SK-N-SH treated with all-trans-retinoic acid at 6 μM for 48 hours (cell line): ENCODE results near the gene SYNRG.
"Not testable (repeated sequence)": the region's sequence is repeated elsewhere in the genome, so short reads cannot be mapped to it uniquely, and the experiment has no call there.

Source experiments
- ATAC-seq: fragments of 200-7000 bp; cut with Tn5 transposase; 3 replicates; pipeline ENCODE4 v1.9.1; 2020; ENCODE audit warnings: mild to moderate bottlenecking, moderate library complexity
- ARNTL ChIP-seq: fragments of 450-650 bp; formaldehyde crosslinking; IDR thresholded peaks from 2 replicates; pipeline ENCODE4 v1.5.0; 2020; ENCODE audit warnings: low read depth, mild to moderate bottlenecking, moderate library complexity, borderline replicate concordance
- BACH2 ChIP-seq: fragments of 250-450 bp; sonication (Bioruptor Pico); IDR thresholded peaks from 2 replicates; pipeline ENCODE4 v1.9.0; 2021; ENCODE audit warnings: mild to moderate bottlenecking, borderline replicate concordance
- CREB5 ChIP-seq: fragments of 250-450 bp; sonication (Bioruptor Pico); IDR thresholded peaks from 2 replicates; pipeline ENCODE4 v1.5.1; 2020; ENCODE audit warnings: low read depth, mild to moderate bottlenecking, moderate library complexity
- CSDC2 ChIP-seq: fragments of 250-450 bp; sonication (Bioruptor Pico); IDR thresholded peaks from 2 replicates; pipeline ENCODE4 v1.5.0; 2020; ENCODE audit warnings: mild to moderate bottlenecking, moderate library complexity
- CSRNP3 ChIP-seq: fragments of 250-450 bp; sonication (Bioruptor Pico); IDR thresholded peaks from 2 replicates; pipeline ENCODE4 v1.5.1; 2021; ENCODE audit warnings: mild to moderate bottlenecking, moderate library complexity
- ESRRG ChIP-seq: fragments of 250-450 bp; sonication (Bioruptor Pico); IDR thresholded peaks from 2 replicates; pipeline ENCODE4 v1.6.1; 2021; ENCODE audit warnings: mild to moderate bottlenecking
- GLIS3 ChIP-seq: fragments of 250-450 bp; sonication (Bioruptor Pico); IDR thresholded peaks from 2 replicates; pipeline ENCODE4 v1.5.0; 2020; ENCODE audit warnings: mild to moderate bottlenecking, moderate library complexity
- ISL1 ChIP-seq: fragments of 250-450 bp; sonication (Bioruptor Pico); IDR thresholded peaks from 2 replicates; pipeline ENCODE4 v2.1.2; 2022; ENCODE audit warnings: mild to moderate bottlenecking, moderate library complexity
- OSR1 ChIP-seq: fragments of 250-450 bp; sonication (Bioruptor Pico); IDR thresholded peaks from 2 replicates; pipeline ENCODE4 v1.8.0; 2022; ENCODE audit warnings: moderate library complexity, mild to moderate bottlenecking, inconsistent platforms
- PATZ1 ChIP-seq: fragments of 250-450 bp; sonication (Bioruptor Pico); IDR thresholded peaks from 2 replicates; pipeline ENCODE4 v1.8.0; 2020; ENCODE audit warnings: mild to moderate bottlenecking, moderate library complexity, borderline replicate concordance
- POU6F1 ChIP-seq: fragments of 250-450 bp; sonication (Bioruptor Pico); IDR thresholded peaks from 2 replicates; pipeline ENCODE4 v1.8.0; 2021; ENCODE audit warnings: low read depth, mild to moderate bottlenecking, moderate library complexity, borderline replicate concordance
- PPARA ChIP-seq: fragments of 250-450 bp; sonication (Bioruptor Pico); IDR thresholded peaks from 2 replicates; pipeline ENCODE4 v1.5.0; 2020; ENCODE audit warnings: mild to moderate bottlenecking, borderline replicate concordance
- RARB ChIP-seq: fragments of 250-450 bp; sonication (Bioruptor Pico); IDR thresholded peaks from 2 replicates; pipeline ENCODE4 v1.8.0; 2021; ENCODE audit warnings: mild to moderate bottlenecking, moderate library complexity
- SNAI2 ChIP-seq: fragments of 250-450 bp; sonication (Bioruptor Pico); IDR thresholded peaks from 2 replicates; pipeline ENCODE4 v1.5.0; 2020; ENCODE audit warnings: mild to moderate bottlenecking, moderate library complexity
- TCF4 ChIP-seq: fragments of 250-450 bp; sonication (Bioruptor Pico); IDR thresholded peaks from 2 replicates; pipeline ENCODE4 v1.8.0; 2021; ENCODE audit warnings: mild to moderate bottlenecking, moderate library complexity, borderline replicate concordance
- TOX ChIP-seq: fragments of 250-450 bp; sonication (Bioruptor Pico); IDR thresholded peaks from 2 replicates; pipeline ENCODE4 v1.8.0; 2021; ENCODE audit warnings: mild to moderate bottlenecking, moderate library complexity, borderline replicate concordance
- ZC3H10 ChIP-seq: fragments of 250-450 bp; sonication (Bioruptor Pico); IDR thresholded peaks from 2 replicates; pipeline ENCODE4 v1.5.1; 2021; ENCODE audit warnings: mild to moderate bottlenecking, moderate library complexity
- ZFP3 ChIP-seq: fragments of 250-450 bp; sonication (Bioruptor Pico); IDR thresholded peaks from 2 replicates; pipeline ENCODE4 v1.5.0; 2020; ENCODE audit warnings: mild to moderate bottlenecking, moderate library complexity
- ZFP30 ChIP-seq: fragments of 450-650 bp; formaldehyde crosslinking; IDR thresholded peaks from 2 replicates; pipeline ENCODE4 v1.5.0; 2022; ENCODE audit warnings: mild to moderate bottlenecking, moderate library complexity
- ZNF565 ChIP-seq: fragments of 450-650 bp; formaldehyde crosslinking; conservative IDR thresholded peaks from 2 replicates; pipeline ENCODE4 v1.5.0; 2020; ENCODE audit warnings: low read depth, mild to moderate bottlenecking, moderate library complexity
- ZNF70 ChIP-seq: fragments of 450-650 bp; formaldehyde crosslinking; IDR thresholded peaks from 2 replicates; pipeline ENCODE4 v1.5.0; 2020; ENCODE audit warnings: mild to moderate bottlenecking, moderate library complexity
- ZNF8 ChIP-seq: fragments of 450-650 bp; formaldehyde crosslinking; IDR thresholded peaks from 2 replicates; pipeline ENCODE4 v1.5.0; 2020; ENCODE audit warnings: mild to moderate bottlenecking, moderate library complexity

The SYNRG gene

GRCh38 chr17:37517881-37518280, 91.3 kb downstream of the SYNRG start:
- ATAC-seq = no peak
- no peak for TF ChIP-seq ZC3H10

GRCh38 chr17:37516127-37516571, 93.1 kb downstream of the SYNRG start:
- TF ChIP-seq ZNF70 (no peak), ISL1 (CRISPR knock-in tag) (peak; percentile 40; the same call in 1 of the 2 replicates), ZFP3 (CRISPR knock-in tag) (no peak), ZFP30 (CRISPR knock-in tag) (no peak), ZNF565 (CRISPR knock-in tag) (no peak)
- ATAC-seq = peak; percentile 62

- no peak for TF ChIP-seq ISL1 (CRISPR knock-in tag)
- TF ChIP-seq POU6F1 = no peak
- no peak for TF ChIP-seq TOX (CRISPR knock-in tag)
- no peak for TF ChIP-seq SNAI2 (CRISPR knock-in tag)
- TF ChIP-seq GLIS3 = no peak
- TF ChIP-seq ZFP30 (CRISPR knock-in tag) = no peak
- TF ChIP-seq TCF4 = no peak
- no peak for ATAC-seq
Observed at GRCh38 chr17:37513711-37514110, 95.5 kb downstream of the SYNRG start.

GRCh38 chr17:37512442-37513068, 96.7 kb downstream of the SYNRG start:
- no peak for TF ChIP-seq RARB (CRISPR knock-in tag)
- TF ChIP-seq POU6F1 = no peak
- TF ChIP-seq TOX (CRISPR knock-in tag) = no peak
- no peak for TF ChIP-seq CREB5
- ATAC-seq = no peak

- ATAC-seq = not testable (repeated sequence)
Observed at GRCh38 chr17:37511642-37512041, 97.6 kb downstream of the SYNRG start.

GRCh38 chr17:37510056-37510455, 99.2 kb downstream of the SYNRG start:
- ATAC-seq = no peak
- no peak for TF ChIP-seq PATZ1
- TF ChIP-seq, all 23 proteins: peak for 0

- no peak; the same call in 2 of the 3 replicates for ATAC-seq
- TF ChIP-seq CSRNP3 (CRISPR knock-in tag) = no peak
- TF ChIP-seq TOX (CRISPR knock-in tag) = no peak
- no peak for TF ChIP-seq ZFP30 (CRISPR knock-in tag)
- no peak for TF ChIP-seq RARB (CRISPR knock-in tag)
- no peak for TF ChIP-seq PPARA (CRISPR knock-in tag)
- no peak for TF ChIP-seq PATZ1
- TF ChIP-seq CSDC2 (CRISPR knock-in tag) = no peak
- TF ChIP-seq ZC3H10 = no peak
- no peak for TF ChIP-seq TCF4
- TF ChIP-seq OSR1 (CRISPR knock-in tag) = no peak
- no peak for TF ChIP-seq ESRRG (CRISPR knock-in tag)
- TF ChIP-seq ZNF70 = no peak
- TF ChIP-seq ZFP3 (CRISPR knock-in tag) = no peak
- no peak for TF ChIP-seq GLIS3
- no peak for TF ChIP-seq ARNTL
- no peak for TF ChIP-seq ZNF565 (CRISPR knock-in tag)
- no peak for TF ChIP-seq BACH2
- no peak for TF ChIP-seq ZNF8 (CRISPR knock-in tag)
- TF ChIP-seq ISL1 (CRISPR knock-in tag) = no peak
Observed at GRCh38 chr17:37507111-37507510, 102.1 kb downstream of the SYNRG start.
